OCI-LY3 (cell line): ENCODE results near the gene GULP1.

ENCODE experiments used
- CTCF ChIP-seq: fragments of 200-600, 300-600 bp; sonication (generic); IDR thresholded peaks from 2 replicates; pipeline ENCODE4 v1.5.1; 2014; ENCODE audit warnings: antibody characterized with exemption, low read length, low read depth
- EZH2phosphoT487 ChIP-seq: fragments of 200-600 bp; shearing (Covaris generic); IDR thresholded peaks from 2 replicates; pipeline ENCODE4 v1.6.1; 2018; ENCODE audit warnings: antibody characterized with exemption, mixed run types, low read depth

DNA sequence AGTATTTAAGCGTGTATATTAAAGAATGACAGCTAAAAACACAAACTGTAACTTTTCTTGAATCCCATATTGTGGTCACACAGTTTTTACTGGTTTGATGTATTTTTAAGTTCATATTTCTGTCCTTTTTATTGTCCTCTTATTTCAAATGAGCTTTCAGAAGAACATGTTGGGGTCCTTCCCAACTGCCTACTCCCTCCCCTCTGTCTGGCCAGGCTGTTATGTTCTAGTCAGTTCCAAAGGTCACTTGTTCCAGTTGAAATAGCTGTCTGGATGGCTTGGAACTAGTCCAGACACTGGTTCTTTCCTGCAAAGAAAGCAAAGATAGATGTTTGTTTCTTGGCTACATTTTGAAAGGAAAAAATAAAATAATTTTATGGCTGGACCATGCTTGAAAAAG is 306.9 kb downstream of the GULP1 start:
- no peak for TF ChIP-seq CTCF
- no peak for TF ChIP-seq EZH2phosphoT487
